GM06990 (cell line): ENCODE measurements around the gene MOAP1.
"Not testable (repeated sequence)": the region's sequence is repeated elsewhere in the genome, so short reads cannot be mapped to it uniquely, and the experiment has no call there.

Experiments used
- DNase-seq: peaks from one replicate; pipeline ENCODE4 v3.0.0-alpha.2; 2011; ENCODE audit not compliant: insufficient read length; ENCODE audit errors: extremely low read depth
- H3K27me3 ChIP-seq: replicated peaks from 2 replicates; pipeline ENCODE4 v1.6.0; 2011; ENCODE audit warnings: low read length; ENCODE audit not compliant: control insufficient read depth, insufficient read depth
- H3K36me3 ChIP-seq: 2 replicates; pipeline ENCODE4 v1.5.1; 2011; ENCODE audit warnings: low read length; ENCODE audit not compliant: control insufficient read depth, insufficient read depth
- H3K4me3 ChIP-seq: replicated peaks from 2 replicates; pipeline ENCODE4 v1.5.1; 2011; ENCODE audit warnings: low read depth, mild to moderate bottlenecking, control low read depth, low read length
- CTCF ChIP-seq: IDR thresholded peaks from 2 replicates; pipeline ENCODE4 v1.5.1; 2011; ENCODE audit warnings: low read length, control low read depth, mild to moderate bottlenecking, inconsistent platforms; ENCODE audit not compliant: insufficient read depth, poor library complexity, severe bottlenecking

The MOAP1 gene

GRCh38 chr14:93175492-93175891, 9.2 kb downstream of the MOAP1 start:
- Histone ChIP-seq H3K36me3 (no peaks in the 10 kb centered on the region), H3K4me3 (no peak overlapping the region), H3K27me3 (no peaks in the 10 kb centered on the region)
- no peak for TF ChIP-seq CTCF
- DNase-seq = no peak

- not testable (repeated sequence) for H3K4me3 ChIP-seq, DNase-seq
Observed at GRCh38 chr14:93174731-93175130, 10.0 kb downstream of the MOAP1 start.

GRCh38 chr14:93173943-93174395, 10.7 kb downstream of the MOAP1 start:
- TF ChIP-seq CTCF = no peak
- H3K36me3 ChIP-seq = no peaks in the 10 kb centered on the region
- no peak for DNase-seq

More at GRCh38 chr14:93174731-93175130, 10.0 kb downstream of the MOAP1 start:
- H3K27me3 ChIP-seq, H3K36me3 ChIP-seq: not testable (repeated sequence)

DNA sequence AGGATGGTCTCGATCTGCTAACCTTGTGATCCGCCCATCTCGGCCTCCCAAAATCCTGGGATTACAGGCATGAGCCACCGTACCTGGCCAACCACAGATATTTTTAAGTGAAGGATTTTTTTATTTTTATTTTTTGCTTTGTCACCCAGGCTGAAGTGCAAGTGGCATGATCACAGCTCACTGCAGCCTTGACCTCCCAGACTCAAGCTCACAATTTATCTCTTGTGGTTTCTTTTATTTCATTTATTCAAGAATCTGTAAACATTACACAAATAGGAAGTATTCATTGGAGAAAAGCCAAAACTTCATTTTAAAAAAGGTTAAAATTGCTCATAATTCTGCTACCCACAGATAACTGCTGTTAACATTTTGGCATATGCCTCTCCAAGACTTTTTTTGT, 13.3 kb downstream of the MOAP1 start:
- H3K4me3 ChIP-seq = no peak overlapping the region
- H3K36me3 ChIP-seq = no peaks in the 10 kb centered on the region
- no peak for TF ChIP-seq CTCF
- no peaks in the 10 kb centered on the region for H3K27me3 ChIP-seq
- DNase-seq = no peak

More at GRCh38 chr14:93173943-93174395, 10.7 kb downstream of the MOAP1 start:
- Histone ChIP-seq H3K4me3 (no peak overlapping the region), H3K27me3 (no peaks in the 10 kb centered on the region)

DNA sequence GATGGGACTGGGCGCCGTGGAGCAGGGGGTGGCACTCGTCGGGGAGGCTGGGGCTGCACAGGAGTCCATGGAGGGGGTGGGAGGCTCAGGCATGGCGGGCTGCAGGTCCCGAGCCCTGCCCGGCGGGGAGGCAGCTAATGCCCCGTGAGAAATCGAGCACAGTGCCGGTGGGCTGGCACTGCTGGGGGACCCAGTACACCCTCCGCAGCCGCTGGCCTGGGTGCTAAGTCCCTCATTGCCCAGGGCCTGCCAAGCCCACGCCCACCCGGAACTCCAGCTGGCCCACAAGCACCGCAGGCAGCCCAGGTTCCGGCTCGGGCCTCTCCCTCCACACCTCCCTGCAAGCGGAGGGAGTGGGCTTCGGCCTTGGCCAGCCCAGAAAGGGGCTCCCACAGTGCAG, 14.6 kb downstream of the MOAP1 start:
- H3K27me3 ChIP-seq, H3K36me3 ChIP-seq, H3K4me3 ChIP-seq, DNase-seq: not testable (repeated sequence)

GRCh38 chr14:93169619-93170018, 15.1 kb downstream of the MOAP1 start:
- not testable (repeated sequence) for DNase-seq, H3K27me3 ChIP-seq, H3K4me3 ChIP-seq, H3K36me3 ChIP-seq

- H3K4me3 ChIP-seq, H3K36me3 ChIP-seq, DNase-seq, H3K27me3 ChIP-seq: not testable (repeated sequence)
Observed at GRCh38 chr14:93168610-93169009, 16.1 kb downstream of the MOAP1 start.

DNA sequence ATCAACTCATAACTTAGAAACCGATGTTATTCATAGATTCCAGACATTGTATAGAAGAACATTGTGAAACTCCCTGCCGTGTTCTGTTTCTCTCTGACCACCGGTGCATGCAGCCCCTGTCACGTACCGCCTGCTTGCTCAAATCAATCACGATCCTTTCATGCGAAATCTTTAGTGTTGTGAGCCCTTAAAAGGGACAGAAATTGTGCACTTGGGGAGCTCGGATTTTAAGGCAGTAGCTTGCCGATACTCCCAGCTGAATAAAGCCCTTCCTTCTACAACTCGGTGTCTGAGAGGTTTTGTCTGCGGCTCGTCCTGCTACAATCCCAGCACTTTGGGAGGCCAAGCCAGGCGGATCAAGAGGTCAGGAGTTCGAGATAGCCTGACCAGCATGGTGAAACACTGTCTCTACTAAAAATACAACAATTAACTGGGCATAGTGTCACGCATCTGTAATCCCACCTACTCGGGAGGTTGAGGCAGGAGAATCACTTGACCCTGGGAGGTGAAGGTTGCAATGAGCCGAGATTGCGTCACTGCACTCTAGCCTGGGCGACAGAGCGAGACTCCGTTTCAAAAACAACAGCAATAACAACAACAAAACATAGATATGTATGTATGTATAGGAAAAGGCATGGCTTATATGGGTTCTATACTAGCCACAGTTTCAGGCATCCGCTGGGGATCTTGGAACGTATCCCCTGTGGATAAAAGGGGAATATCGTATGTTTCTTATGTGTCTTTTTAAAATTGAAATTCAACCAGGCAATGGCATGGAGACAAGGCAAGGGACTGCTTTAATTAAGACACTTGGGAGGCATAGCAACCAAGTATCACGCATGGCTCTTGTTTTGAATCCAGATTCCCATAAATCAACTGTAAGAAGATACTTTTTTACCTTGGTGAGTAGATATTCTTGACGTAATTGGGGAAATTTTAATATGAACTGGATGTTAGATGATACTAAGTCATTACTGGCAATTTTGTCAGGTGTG, 19.1 kb downstream of the MOAP1 start:
- H3K36me3 ChIP-seq, H3K4me3 ChIP-seq, H3K27me3 ChIP-seq, DNase-seq: not testable (repeated sequence)
